Epithelial cell of proximal tubule (primary cell): ENCODE data around the gene PLXNA4. TPM values are rescaled to one million over a fixed set of nuclear protein-coding genes. Genes with fewer than 3 reads are reported as not detected.
"Not testable (repeated sequence)": the region's sequence is repeated elsewhere in the genome, so short reads cannot be mapped to it uniquely, and the experiment has no call there.

Experiments
- DNase-seq: peaks from one replicate; pipeline ENCODE4 v3.0.0-alpha.2; 2011; ENCODE audit warnings: low read depth
- H3K4me3 ChIP-seq: 2 replicates; pipeline ENCODE4 v1.5.1; 2011; ENCODE audit warnings: low read depth, mild to moderate bottlenecking, low read length
- total RNA-seq: library from RNA; depleted of rRNA; stranded (reverse); fragments of >200 nt; gene quantifications from 2 replicates; pipeline ENCODE4 v1.2.3, GENCODE V29; 2015
- TF ChIP-seq, protein P1 (sequence below): conservative IDR thresholded peaks from 2 replicates; pipeline ENCODE4 v1.5.1; 2012; ENCODE audit warnings: low read depth, mild to moderate bottlenecking, low read length

Gene PLXNA4
- total RNA-seq, 1 donor from 2014 or later = not detected

DNA sequence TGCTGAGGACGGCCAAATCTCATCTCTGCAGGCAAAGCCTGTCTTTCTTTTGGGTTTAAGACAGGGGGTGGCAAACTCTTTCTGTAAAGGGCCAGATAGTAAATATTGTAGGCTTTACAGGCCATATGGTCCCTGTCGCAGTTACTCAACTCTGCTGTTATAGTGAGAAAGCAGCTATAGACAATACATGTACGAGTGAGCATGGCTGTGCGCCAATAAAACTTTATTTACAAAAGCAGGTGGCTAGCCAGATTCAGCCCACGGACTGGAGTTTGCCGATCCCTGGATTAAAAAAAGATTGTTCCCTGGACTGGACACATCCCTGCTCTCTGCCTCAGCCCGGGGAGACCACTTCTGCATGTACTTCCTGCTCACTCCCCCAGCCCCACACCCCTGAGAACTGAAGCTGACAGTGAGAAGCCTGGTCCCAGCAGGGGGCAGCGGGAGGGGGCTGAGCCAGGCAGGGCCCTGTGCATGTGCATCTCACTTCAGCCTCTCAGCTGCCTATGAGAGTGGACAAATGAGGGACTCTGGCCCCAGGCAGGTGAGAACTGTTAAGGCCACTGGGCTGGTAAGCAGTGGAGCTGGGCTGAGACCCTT, 392.4 kb downstream of the PLXNA4 start:
- DNase-seq = no peak
- no peak overlapping the region for H3K4me3 ChIP-seq
- TF ChIP-seq, protein P1, sequence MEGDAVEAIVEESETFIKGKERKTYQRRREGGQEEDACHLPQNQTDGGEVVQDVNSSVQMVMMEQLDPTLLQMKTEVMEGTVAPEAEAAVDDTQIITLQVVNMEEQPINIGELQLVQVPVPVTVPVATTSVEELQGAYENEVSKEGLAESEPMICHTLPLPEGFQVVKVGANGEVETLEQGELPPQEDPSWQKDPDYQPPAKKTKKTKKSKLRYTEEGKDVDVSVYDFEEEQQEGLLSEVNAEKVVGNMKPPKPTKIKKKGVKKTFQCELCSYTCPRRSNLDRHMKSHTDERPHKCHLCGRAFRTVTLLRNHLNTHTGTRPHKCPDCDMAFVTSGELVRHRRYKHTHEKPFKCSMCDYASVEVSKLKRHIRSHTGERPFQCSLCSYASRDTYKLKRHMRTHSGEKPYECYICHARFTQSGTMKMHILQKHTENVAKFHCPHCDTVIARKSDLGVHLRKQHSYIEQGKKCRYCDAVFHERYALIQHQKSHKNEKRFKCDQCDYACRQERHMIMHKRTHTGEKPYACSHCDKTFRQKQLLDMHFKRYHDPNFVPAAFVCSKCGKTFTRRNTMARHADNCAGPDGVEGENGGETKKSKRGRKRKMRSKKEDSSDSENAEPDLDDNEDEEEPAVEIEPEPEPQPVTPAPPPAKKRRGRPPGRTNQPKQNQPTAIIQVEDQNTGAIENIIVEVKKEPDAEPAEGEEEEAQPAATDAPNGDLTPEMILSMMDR = no peak

DNA sequence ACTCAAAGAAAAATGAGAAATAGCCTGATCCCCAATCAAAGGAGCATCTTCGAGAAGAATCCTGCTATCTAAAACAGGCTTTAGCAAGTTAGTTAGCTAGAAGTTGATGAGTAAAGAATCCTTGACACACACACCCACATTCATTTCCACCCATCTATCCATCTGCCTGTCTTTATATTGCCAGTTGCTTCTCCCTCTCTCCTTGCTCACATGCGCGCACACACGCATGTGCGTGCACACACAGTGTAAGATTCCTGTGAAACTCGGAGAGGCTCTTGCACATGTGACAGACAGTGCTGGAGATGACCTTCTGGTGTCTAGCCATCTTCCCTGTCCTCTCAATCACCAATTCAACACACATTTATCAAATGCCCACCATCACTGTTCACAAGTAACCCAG, 393.3 kb downstream of the PLXNA4 start:
- TF ChIP-seq, protein P1 = no peak

DNA sequence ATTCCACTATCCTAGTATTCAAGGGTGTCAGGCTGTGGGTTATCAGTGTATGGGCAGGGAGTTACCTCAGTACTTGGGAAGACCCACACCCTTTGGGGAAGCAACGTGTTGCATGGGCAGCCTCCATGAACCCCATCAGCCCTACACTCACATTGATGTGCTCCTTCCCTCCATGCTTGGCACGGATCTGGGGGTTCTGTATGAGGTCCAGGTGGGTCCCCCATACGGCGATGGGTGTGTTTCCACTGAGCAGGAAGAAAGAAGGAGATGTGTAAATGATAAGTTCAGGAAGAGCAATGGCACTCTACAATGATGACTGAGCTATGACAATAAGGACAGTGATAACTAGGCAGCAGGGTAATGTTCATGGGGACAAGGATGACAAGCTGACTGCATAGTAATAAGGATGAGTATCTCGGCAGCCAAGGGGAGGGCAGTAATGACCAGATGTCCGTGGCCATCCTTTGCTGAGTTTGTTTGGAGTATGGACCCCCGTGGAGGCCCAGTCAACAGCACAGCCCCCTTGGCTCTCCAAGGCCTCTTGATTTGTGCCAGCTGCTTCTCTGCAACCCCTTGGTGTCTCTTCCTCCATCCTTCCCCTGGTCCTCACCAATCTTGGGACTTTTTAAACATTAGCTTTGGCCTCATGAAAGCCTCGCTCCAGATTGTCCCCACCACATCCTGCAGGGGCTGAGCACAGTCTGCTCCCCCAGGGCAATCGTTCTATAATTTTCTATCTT, 394.2 kb downstream of the PLXNA4 start:
- TF ChIP-seq, protein P1 = no peak
- DNase-seq = no peak
- no peak overlapping the region for H3K4me3 ChIP-seq

More for the DNA sequence above, 393.3 kb downstream of the PLXNA4 start:
- no peak for DNase-seq
- no peak overlapping the region for H3K4me3 ChIP-seq

DNA sequence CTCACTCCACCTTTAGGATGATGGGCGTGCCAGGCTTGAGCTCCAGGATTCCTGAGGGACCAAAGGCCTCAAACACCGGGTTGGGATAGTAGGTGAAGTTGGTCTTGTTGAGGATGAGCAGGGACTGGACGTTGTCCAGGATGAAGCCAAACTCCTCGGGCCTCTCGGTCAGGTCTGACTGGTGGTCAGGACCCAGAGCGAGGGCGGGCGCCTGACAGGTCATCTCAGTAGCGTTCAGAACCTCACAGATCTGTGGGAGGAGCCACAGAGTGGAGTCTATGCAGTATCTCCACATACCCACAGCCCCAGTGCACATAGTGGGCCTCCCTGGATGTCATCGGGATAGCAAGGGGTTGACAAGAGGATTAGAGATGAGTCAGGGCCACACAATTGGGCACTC, 394.9 kb downstream of the PLXNA4 start:
- DNase-seq = no peak
- TF ChIP-seq, protein P1 = no peak
- no peak overlapping the region for H3K4me3 ChIP-seq

DNA sequence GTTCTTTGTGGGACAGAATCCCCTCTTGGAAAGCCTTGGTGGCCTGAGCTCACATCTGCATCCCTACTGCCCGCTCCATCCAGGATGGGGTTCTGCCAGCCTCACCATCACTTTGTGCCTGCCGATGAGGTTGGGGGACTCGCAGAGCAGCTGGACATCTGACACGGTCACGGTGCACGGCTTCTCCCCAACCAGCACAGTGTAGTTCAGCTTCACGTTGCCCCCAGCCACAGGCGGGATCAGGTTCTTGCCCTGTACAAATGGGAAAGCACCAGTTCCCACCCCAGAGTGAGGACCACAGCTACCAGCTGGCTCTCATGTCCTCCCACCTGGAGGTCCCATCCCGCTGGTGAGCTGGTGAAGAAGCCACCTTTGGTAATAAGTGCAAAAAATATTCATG, 395.8 kb downstream of the PLXNA4 start:
- TF ChIP-seq, protein P1 = no peak
- no peak overlapping the region for H3K4me3 ChIP-seq
- no peak for DNase-seq

DNA sequence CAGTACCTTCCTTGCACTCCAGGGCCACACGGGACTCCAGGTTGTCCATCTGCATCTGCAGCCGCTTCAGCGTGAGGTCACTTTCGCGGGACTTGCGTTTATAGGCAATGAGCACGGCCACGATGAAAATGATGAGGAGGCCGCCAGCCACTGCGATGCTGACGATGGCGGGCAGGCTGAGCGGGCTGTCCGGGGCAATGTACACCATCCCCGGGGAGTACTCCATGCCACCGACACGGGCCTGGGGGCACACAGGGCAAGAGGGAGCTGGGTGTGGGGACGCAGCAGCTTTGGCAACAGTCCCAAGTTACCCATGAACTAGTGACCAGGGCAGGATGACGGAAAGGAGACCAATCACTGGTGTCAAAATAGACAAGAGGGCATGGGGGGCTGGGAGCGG, 396.6 kb downstream of the PLXNA4 start:
- TF ChIP-seq, protein P1 = no peak
- DNase-seq = no peak
- no peak overlapping the region for H3K4me3 ChIP-seq

DNA sequence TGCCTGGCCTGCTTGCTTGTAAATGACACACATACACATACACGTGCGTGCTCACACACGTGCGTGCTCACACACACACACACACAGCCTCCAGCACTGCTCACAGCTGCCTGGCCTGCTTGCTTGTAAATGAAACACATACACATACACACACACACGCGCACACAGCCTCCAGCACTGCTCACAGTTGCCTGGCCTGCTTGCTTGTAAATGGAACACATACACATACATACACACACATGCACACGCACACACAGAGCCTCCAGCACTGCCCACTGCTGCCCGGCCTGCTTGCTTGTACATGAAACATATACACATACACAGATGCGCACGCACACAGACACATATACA, 397.2 kb downstream of the PLXNA4 start:
- H3K4me3 ChIP-seq = no peak overlapping the region
- no peak for DNase-seq
- TF ChIP-seq, protein P1 = no peak

DNA sequence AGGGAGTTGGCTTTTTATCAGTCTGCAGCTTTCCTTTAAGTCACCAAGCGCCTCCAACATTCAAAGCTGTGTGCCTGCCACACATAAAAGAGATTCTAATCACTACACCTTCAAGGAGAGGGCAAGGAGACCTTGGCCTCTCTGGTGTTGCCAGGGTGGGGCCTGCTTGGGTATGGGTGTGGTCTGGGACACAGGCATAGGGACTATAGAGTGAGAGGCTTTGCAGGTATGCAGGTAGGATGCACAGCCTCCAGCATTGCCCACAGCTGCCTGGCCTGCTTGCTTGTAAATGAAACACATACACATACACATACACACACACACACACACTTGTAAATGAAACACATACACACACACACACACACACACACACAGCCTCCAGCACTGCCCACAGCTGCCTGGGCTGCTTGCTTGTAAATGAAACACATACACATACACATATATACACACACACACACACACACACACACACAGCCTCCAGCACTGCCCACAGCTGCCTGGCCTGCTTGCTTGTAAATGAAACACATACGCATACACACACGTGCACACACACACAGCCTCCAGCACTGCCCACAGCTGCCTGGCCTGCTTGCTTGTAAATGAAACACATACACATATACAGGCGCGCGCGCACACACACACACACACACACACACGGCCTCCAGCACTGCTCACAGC, 397.7 kb downstream of the PLXNA4 start:
- not testable (repeated sequence) for H3K4me3 ChIP-seq, DNase-seq
